IMR-90 (cell line): ENCODE measurements around the gene NKX2-3. TPM values are rescaled to one million over a fixed set of nuclear protein-coding genes. Genes with fewer than 3 reads are reported as not detected.

Experiments
- ATAC-seq: fragments of 200-7000 bp; cut with Tn5 transposase; 2 replicates; pipeline ENCODE4 v1.9.1; 2020; ENCODE audit warnings: low read depth, mild to moderate bottlenecking, moderate library complexity
- BruUV-seq: library from RNA; stranded (reverse); fragments of 400-500 nt; replicated peaks from 2 replicates; lab custom pipeline; 2021; lab: Mats Ljungman, UMichigan
- CTCF ChIA-PET: fragments of 300-600 bp; formaldehyde crosslinking; extraction: SDS; loops from one replicate; lab custom pipeline; 2021; ENCODE audit warnings: antibody characterized with exemption; lab: Yijun Ruan, JAX
- POLR2A ChIA-PET: fragments of 300-600 bp; sonication (Branson Sonifier 250); formaldehyde crosslinking; loops from one replicate; lab custom pipeline; 2022; ENCODE audit warnings: antibody characterized with exemption; ENCODE audit not compliant: unreplicated experiment; lab: Charles Lee
- DNase-seq: peaks from one replicate; pipeline ENCODE4 v3.0.0; 2013
- H2AFZ ChIP-seq: replicated peaks from 2 replicates; pipeline ENCODE3; 2013; ENCODE audit warnings: low read length, mild to moderate bottlenecking; ENCODE audit not compliant: poor library complexity
- H2AK5ac ChIP-seq: 2 replicates; pipeline ENCODE4 v1.6.1; 2013; ENCODE audit warnings: low read depth, low read length, inconsistent platforms
- H2AK9ac ChIP-seq: replicated peaks from 2 replicates; pipeline ENCODE3; 2013; ENCODE audit warnings: mild to moderate bottlenecking, low read depth, low read length, moderate library complexity; ENCODE audit not compliant: poor library complexity
- H2BK120ac ChIP-seq: 2 replicates; pipeline ENCODE4 v1.6.1; 2013; ENCODE audit warnings: low read depth, low read length, inconsistent platforms
- H2BK15ac ChIP-seq: 3 replicates; pipeline ENCODE4 v1.6.1; 2013; ENCODE audit warnings: low read depth, low read length, inconsistent platforms
- H2BK20ac ChIP-seq: 2 replicates; pipeline ENCODE4 v1.6.1; 2013; ENCODE audit warnings: low read depth, mild to moderate bottlenecking, inconsistent platforms, low read length, moderate library complexity
- H2BK5ac ChIP-seq: 2 replicates; pipeline ENCODE4 v1.6.1; 2013; ENCODE audit warnings: mild to moderate bottlenecking, low read depth, low read length, inconsistent platforms; ENCODE audit not compliant: poor library complexity, severe bottlenecking
- H3K14ac ChIP-seq: replicated peaks from 2 replicates; pipeline ENCODE4 v1.6.1; 2013; ENCODE audit warnings: low read depth, low read length, inconsistent platforms
- H3K18ac ChIP-seq: 2 replicates; pipeline ENCODE4 v1.6.1; 2013; ENCODE audit warnings: low read depth, low read length, control low read depth
- H3K23ac ChIP-seq: 2 replicates; pipeline ENCODE4 v1.6.1; 2013; ENCODE audit warnings: low read depth, low read length, inconsistent platforms
- H3K27ac ChIP-seq: 2 replicates; pipeline ENCODE4 v1.5.1; 2013; ENCODE audit warnings: mild to moderate bottlenecking, control low read depth, low read length; ENCODE audit not compliant: insufficient read depth
- H3K27me3 ChIP-seq: 2 replicates; pipeline ENCODE4 v1.6.1; 2013; ENCODE audit warnings: low read length; ENCODE audit not compliant: control insufficient read depth, insufficient read depth
- H3K36me3 ChIP-seq: 2 replicates; pipeline ENCODE4 v1.6.1; 2013; ENCODE audit warnings: low read length, mixed read lengths; ENCODE audit not compliant: control insufficient read depth, insufficient read depth
- H3K4ac ChIP-seq: 2 replicates; pipeline ENCODE4 v1.6.1; 2013; ENCODE audit warnings: low read depth, low read length, inconsistent platforms
- H3K4me1 ChIP-seq: 2 replicates; pipeline ENCODE4 v1.6.1; 2013; ENCODE audit warnings: low read length, mixed read lengths; ENCODE audit not compliant: control insufficient read depth, insufficient read depth
- H3K4me2 ChIP-seq: 2 replicates; pipeline ENCODE4 v1.6.1; 2013; ENCODE audit warnings: low read depth, mild to moderate bottlenecking, control low read depth, low read length, moderate library complexity
- H3K4me3 ChIP-seq: 2 replicates; pipeline ENCODE4 v1.5.1; 2013; ENCODE audit warnings: low read depth, mild to moderate bottlenecking, control low read depth, low read length, moderate library complexity; ENCODE audit not compliant: insufficient read depth
- H3K56ac ChIP-seq: 2 replicates; pipeline ENCODE4 v1.6.1; 2013; ENCODE audit warnings: low read length, inconsistent platforms; ENCODE audit not compliant: insufficient read depth; ENCODE audit errors: extremely low read depth
- H3K79me1 ChIP-seq, 2 experiments: 2 replicates each; pipeline ENCODE4 v1.6.1; 2013; ENCODE audit warnings: low read length in 2 of 2, inconsistent platforms in 1 of 2, low read depth in 1 of 2
- H3K9ac ChIP-seq: 2 replicates; pipeline ENCODE4 v1.6.1; 2013; ENCODE audit warnings: low read depth, low read length, control low read depth
- H3K9me1 ChIP-seq: 2 replicates; pipeline ENCODE4 v1.6.1; 2013; ENCODE audit warnings: low read length, inconsistent platforms; ENCODE audit not compliant: insufficient read depth
- H3K9me3 ChIP-seq: 2 replicates; pipeline ENCODE4 v1.6.1; 2013; ENCODE audit warnings: low read length; ENCODE audit not compliant: control insufficient read depth, insufficient read depth
- H4K20me1 ChIP-seq: 2 replicates; pipeline ENCODE4 v1.6.1; 2013; ENCODE audit warnings: low read length, inconsistent platforms; ENCODE audit not compliant: insufficient read depth
- H4K5ac ChIP-seq: 2 replicates; pipeline ENCODE4 v1.6.1; 2013; ENCODE audit warnings: mild to moderate bottlenecking, low read depth, low read length, control low read depth
- H4K8ac ChIP-seq, 2 experiments: 2 replicates each; pipeline ENCODE4 v1.6.1; 2013; ENCODE audit warnings: low read depth in 2 of 2, low read length in 2 of 2, control low read depth in 1 of 2, inconsistent platforms in 1 of 2
- H4K91ac ChIP-seq: 2 replicates; pipeline ENCODE4 v1.6.1; 2013; ENCODE audit warnings: low read depth, low read length, inconsistent platforms; ENCODE audit not compliant: insufficient read depth
- BHLHE40 ChIP-seq: fragments of 150-350 bp; IDR thresholded peaks from 2 replicates; pipeline ENCODE4 v1.6.1; 2016; ENCODE audit warnings: mild to moderate bottlenecking, low read depth, low read length
- CEBPB ChIP-seq: IDR thresholded peaks from 2 replicates; pipeline ENCODE4 v1.6.1; 2012; ENCODE audit warnings: low read depth, low read length, improper control_type of control experiment
- CHD1 ChIP-seq: IDR thresholded peaks from 2 replicates; pipeline ENCODE4 v1.6.1; 2012; ENCODE audit warnings: low read depth, low read length, improper control_type of control experiment
- CTCF ChIP-seq: conservative IDR thresholded peaks from 2 replicates; pipeline ENCODE4 v1.5.1; 2012; ENCODE audit warnings: mild to moderate bottlenecking, low read depth, low read length, improper control_type of control experiment
- FOS ChIP-seq: fragments of 150-350 bp; IDR thresholded peaks from 2 replicates; pipeline ENCODE4 v1.6.1; 2016; ENCODE audit warnings: low read depth, low read length
- MAFK ChIP-seq: IDR thresholded peaks from 2 replicates; pipeline ENCODE4 v1.6.1; 2012; ENCODE audit warnings: low read depth, low read length, improper control_type of control experiment
- MAZ ChIP-seq: IDR thresholded peaks from 2 replicates; pipeline ENCODE4 v1.6.1; 2012; ENCODE audit warnings: low read depth, mild to moderate bottlenecking, low read length, improper control_type of control experiment, moderate library complexity, borderline replicate concordance
- MXI1 ChIP-seq: IDR thresholded peaks from 2 replicates; pipeline ENCODE4 v1.6.1; 2012; ENCODE audit warnings: low read depth, mild to moderate bottlenecking, low read length, moderate library complexity, borderline replicate concordance
- NFE2L2 ChIP-seq: fragments of 150-350 bp; IDR thresholded peaks from 2 replicates; pipeline ENCODE4 v1.6.1; 2016; ENCODE audit warnings: low read depth, mild to moderate bottlenecking, low read length
- POLR2A ChIP-seq: IDR thresholded peaks from 2 replicates; pipeline ENCODE4 v1.6.1; 2012; ENCODE audit warnings: mild to moderate bottlenecking, low read depth, low read length
- RAD21 ChIP-seq: IDR thresholded peaks from 2 replicates; pipeline ENCODE4 v1.6.1; 2012; ENCODE audit warnings: low read length, improper control_type of control experiment
- RCOR1 ChIP-seq: IDR thresholded peaks from 2 replicates; pipeline ENCODE4 v1.6.1; 2012; ENCODE audit warnings: mild to moderate bottlenecking, low read length, improper control_type of control experiment; ENCODE audit not compliant: insufficient replicate concordance
- RFX5 ChIP-seq: IDR thresholded peaks from 2 replicates; pipeline ENCODE4 v1.8.0; 2012; ENCODE audit warnings: low read depth, mild to moderate bottlenecking, low read length, moderate library complexity
- SMC3 ChIP-seq: fragments of 150-350 bp; IDR thresholded peaks from 2 replicates; pipeline ENCODE4 v1.6.1; 2016; ENCODE audit warnings: low read depth, mild to moderate bottlenecking, antibody characterized with exemption, low read length, moderate library complexity
- USF2 ChIP-seq: fragments of 150-350 bp; IDR thresholded peaks from 2 replicates; pipeline ENCODE4 v1.6.1; 2017; ENCODE audit warnings: mild to moderate bottlenecking, antibody characterized with exemption, low read length, low read depth
- WGBS, 2 experiments: methylation state at CpG; one replicate each; pipeline versions ENCODE4 v1.1.5 to v1.1.7; 2013; ENCODE audit warnings: missing lambda C conversion rate in 2 of 2; ENCODE audit not compliant: insufficient read length in 1 of 2; ENCODE audit errors: extremely low coverage in 2 of 2; 5-methylcytosine and 5-hydroxymethylcytosine counted together
- dilution Hi-C: fragments of 300-500 bp; cut with HindIII; formaldehyde crosslinking; loops from one replicate; pipeline ENCODE4 v1.14.3; 2018; ENCODE audit warnings: low sequenced_read_pairs; ENCODE audit not compliant: unreplicated experiment
- in situ Hi-C: fragments of 300-500 bp; cut with MboI; formaldehyde crosslinking; loops from 3 replicates; pipeline ENCODE4 v1.14.3; 2019; ENCODE audit warnings: low sequenced_read_pairs, inconsistent platforms, mixed read lengths
- intact Hi-C: fragments of 100-400 bp; cut with micrococcal nuclease; formaldehyde crosslinking; loops from 2 replicates; pipeline ENCODE4 v1.10.0; 2022
- polyA plus RNA-seq, 3 experiments: library from polyadenylated mRNA; depleted of rRNA; stranded (reverse); fragments of >200 nt; gene quantifications; 2 replicates each; pipeline ENCODE4 v1.2.3, GENCODE V29; 2012; ENCODE audit warnings: low replicate concordance in 1 of 3
- total RNA-seq: library from RNA; depleted of rRNA; stranded (reverse); fragments of >200 nt; gene quantifications from 2 replicates; pipeline ENCODE4 v1.2.3, GENCODE V29; 2012

Gene NKX2-3
- total and polyA plus RNA-seq, 2 of the 4 experiments (the other 2 are of a cell fraction) = not detected

- Histone ChIP-seq H3K9ac (no peak overlapping the region), H3K9me3 (peaks cover 22% of the 10 kb centered on the region), H4K5ac (no peak overlapping the region), H3K36me3 (no peaks in the 10 kb centered on the region), H4K8ac (no peak overlapping the region), H3K4me2 (no peak overlapping the region), H3K18ac (no peak overlapping the region), H3K27ac (no peak overlapping the region), H2AK9ac (no peak overlapping the region), H4K91ac (no peak overlapping the region), H2BK120ac (no peak overlapping the region), H3K9me1 (no peaks in the 10 kb centered on the region), H4K20me1 (peaks cover 5% of the 10 kb centered on the region; the same call in 1 of the 2 replicates), H2BK20ac (no peak overlapping the region), H3K79me1 (no peaks in the 10 kb centered on the region), H3K23ac (no peak overlapping the region), H2AK5ac (no peak overlapping the region), H2BK5ac (no peak overlapping the region), H3K4me3 (no peak overlapping the region), H3K27me3 (peaks cover 92% of the 10 kb centered on the region), H3K14ac (no peak overlapping the region), H3K4me1 (no peaks in the 10 kb centered on the region), H2AFZ (no peak overlapping the region), H2BK15ac (no peak overlapping the region), H3K56ac (no peak overlapping the region), H3K4ac (no peak overlapping the region)
- CTCF ChIA-PET = no interaction called here
- BruUV-seq = no TSS peak
- ATAC-seq (no peak), DNase-seq (no peak)
- 13% methylated on average over 15 of the region's 56 CpGs; no CpG with 5 or more reads in 1 of the 2 experiments for WGBS, 2 experiments
- in situ Hi-C loops = no loop called here
- POLR2A ChIA-PET = no interaction called here
- intact Hi-C loops = loop anchor here (5.0 kb wide), 1 partner anchor 76 kb away; no protein-coding TSS in a partner anchor
- dilution Hi-C loops = no loop called here
- TF ChIP-seq BHLHE40 (no peak), MAFK (no peak), CTCF (no peak), CHD1 (no peak), SMC3 (no peak), MXI1 (no peak), RFX5 (no peak), FOS (no peak), USF2 (no peak), POLR2A (no peak), MAZ (no peak), RAD21 (no peak), NFE2L2 (no peak), CEBPB (no peak), RCOR1 (no peak)
These were observed 4.9 kb upstream of the NKX2-3 start for GRCh38 chr10:99527526-99528493.
